ENCODE data around the gene ELOVL3. TPM values are rescaled to one million over a fixed set of nuclear protein-coding genes. Genes with fewer than 3 reads are reported as not detected.

ELOVL3 gene
- total RNA-seq, 4 donors from 2014 or later = 1.3 to 3.6 (median 3.2) TPM

DNA sequence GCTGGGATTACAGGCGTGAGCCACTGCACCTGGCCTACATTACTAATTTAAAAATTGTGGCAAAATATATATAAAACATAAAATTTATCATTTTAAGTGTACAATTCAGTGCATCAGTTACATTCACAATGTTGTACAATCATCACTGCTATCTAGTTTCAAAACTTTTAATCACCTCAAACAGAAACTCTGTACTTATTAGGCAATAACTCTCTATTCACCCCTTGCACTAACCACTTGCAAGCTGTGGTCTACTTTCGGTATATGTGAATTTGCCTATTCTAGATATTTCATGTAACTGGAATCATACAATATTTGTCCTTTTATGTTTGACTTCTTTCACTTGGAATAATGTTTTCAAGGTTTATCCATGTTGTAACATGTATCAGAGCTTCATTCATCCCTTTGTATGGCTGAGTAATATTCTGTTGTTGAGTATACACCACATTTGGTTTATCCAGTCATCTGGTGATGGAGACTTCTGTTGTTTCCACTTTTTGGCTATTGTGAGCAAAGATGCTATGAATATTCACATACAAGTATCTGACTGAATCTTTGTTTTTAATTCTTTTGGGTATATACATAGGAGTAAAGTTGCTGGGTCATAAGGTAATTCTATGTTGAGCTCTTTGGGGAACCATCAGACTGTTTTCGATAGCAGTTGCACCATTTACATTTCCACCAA is 14.3 kb upstream of the ELOVL3 start:
- TF ChIP-seq, protein P1, sequence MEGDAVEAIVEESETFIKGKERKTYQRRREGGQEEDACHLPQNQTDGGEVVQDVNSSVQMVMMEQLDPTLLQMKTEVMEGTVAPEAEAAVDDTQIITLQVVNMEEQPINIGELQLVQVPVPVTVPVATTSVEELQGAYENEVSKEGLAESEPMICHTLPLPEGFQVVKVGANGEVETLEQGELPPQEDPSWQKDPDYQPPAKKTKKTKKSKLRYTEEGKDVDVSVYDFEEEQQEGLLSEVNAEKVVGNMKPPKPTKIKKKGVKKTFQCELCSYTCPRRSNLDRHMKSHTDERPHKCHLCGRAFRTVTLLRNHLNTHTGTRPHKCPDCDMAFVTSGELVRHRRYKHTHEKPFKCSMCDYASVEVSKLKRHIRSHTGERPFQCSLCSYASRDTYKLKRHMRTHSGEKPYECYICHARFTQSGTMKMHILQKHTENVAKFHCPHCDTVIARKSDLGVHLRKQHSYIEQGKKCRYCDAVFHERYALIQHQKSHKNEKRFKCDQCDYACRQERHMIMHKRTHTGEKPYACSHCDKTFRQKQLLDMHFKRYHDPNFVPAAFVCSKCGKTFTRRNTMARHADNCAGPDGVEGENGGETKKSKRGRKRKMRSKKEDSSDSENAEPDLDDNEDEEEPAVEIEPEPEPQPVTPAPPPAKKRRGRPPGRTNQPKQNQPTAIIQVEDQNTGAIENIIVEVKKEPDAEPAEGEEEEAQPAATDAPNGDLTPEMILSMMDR (IDR thresholded peaks at IDR 0.05; ENCODE audit: low read depth) = no peak

DNA sequence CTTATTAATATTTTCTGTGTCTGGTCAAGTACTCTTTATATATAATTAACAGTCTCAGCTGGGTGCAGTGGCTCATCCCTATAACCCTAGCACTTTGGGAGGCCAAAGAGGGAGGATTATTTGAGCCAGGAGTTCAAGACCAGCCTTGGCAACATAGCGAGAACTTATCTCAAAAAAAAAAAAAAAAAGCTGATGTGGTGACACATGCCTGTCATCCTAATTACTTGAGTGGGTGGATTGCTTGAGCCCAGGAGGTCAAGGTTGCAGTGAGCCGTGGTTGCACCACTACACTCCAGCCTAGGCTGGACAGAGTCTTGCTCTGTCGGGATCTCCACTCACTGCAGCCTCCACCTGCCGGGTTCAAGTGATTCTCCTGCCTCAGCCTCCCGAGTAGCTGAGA is 6.7 kb upstream of the ELOVL3 start:
- TF ChIP-seq, protein P1 (IDR thresholded peaks at IDR 0.05; ENCODE audit: low read depth) = no peak

DNA sequence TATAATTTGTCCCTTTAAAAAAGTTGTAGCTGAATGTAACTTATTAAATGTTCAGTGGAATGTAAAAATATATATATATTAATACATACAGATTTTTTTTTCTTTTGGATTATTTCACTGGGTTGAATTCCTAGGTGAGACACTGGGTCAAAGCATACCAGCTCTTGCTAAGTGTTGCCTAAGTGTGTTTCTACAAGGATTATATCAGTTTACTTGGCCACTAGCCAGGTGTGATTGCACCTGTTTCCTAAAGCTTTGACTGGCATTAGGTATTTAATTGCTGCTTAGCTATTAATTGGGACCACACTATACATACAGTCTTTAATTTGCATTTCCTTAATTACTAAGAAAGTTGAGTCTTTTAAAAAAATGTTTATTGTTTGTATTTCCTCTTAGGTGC is 5.5 kb upstream of the ELOVL3 start:
- TF ChIP-seq, protein P1 (IDR thresholded peaks at IDR 0.05; ENCODE audit: low read depth) = no peak

DNA sequence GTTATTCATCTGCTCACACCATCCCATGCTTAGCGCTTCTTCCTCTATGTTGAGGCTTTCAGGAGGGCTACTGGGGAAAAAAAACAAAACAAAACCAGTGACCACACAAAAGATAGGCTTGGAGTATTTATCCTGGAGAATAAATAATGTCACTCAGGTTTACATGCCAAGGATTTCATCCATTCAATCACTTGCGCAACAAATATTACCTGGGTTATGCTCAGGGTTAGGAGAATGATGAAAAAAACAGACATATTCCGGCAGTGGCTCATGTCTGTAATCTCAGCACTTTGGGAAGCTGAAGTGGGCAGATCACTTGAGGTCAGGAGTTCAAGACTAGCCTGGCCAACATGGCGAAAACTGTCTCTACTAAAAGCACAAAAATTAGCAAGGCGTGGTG is 3.3 kb upstream of the ELOVL3 start:
- TF ChIP-seq, protein P1 (IDR thresholded peaks at IDR 0.05; ENCODE audit: low read depth) = no peak

DNA sequence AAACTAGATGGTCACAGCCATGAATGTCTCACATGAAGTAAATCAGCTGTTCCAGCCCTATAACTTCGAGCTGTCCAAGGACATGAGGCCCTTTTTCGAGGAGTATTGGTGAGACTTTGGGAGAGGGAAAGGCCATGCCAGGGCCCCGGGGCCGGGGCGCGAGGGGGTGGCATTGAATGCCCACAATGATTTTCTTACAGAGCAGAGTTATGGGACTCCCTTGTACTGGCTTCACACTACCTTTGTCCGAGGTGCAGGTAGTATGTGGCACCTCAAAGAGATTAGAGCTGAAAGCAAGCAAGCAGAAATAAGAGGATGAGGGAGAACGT is 407 bp downstream of the ELOVL3 start:
- TF ChIP-seq, protein P1 (IDR thresholded peaks at IDR 0.05; ENCODE audit: low read depth) = no peak

DNA sequence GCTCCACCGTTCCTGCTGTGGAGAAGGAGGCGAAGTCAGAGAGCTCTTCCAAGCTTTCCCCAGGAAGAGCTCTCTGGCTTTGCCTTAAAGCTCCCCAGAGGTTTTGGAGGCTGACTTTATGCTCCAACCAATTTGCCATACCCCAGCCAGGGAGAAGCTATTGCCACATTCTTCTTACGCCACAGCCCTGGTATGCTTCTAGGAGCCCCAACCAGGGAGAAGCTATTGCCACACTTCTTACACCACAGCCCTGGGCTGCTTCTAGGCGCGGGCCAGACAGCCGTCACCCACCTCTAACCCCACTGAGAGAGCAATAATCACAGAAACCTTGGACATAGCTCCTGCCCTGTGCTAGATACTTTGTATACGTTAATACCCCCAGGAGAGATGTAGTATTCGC is 951 bp downstream of the ELOVL3 start:
- TF ChIP-seq, protein P1 (IDR thresholded peaks at IDR 0.05; ENCODE audit: low read depth) = no peak

DNA sequence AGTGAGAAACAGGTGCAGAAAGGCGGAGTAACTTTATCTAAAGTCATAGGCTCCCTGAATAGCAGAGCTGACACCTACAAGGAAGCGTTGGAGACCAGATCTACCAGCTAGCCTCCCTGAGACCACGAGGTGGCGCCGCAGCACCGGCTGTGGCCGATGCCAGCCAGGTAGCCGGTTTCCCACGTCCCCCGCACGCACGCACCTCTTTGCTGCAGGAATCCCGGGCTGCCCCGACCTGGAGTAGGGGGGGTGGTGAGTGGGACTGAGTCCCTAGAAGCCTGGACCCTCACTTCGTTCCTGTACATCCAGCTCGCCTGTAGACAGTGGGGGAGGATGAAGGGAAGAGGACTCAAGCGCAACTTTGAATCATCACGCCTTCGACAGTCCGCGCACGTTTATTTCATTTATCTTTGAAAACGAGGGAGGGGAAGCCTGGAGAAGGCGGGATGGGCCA is 3.7 kb downstream of the ELOVL3 start:
- TF ChIP-seq, protein P1 (IDR thresholded peaks at IDR 0.05; ENCODE audit: low read depth) = no peak

Data from subcutaneous adipose tissue (tissue), 4 donors.